ENCODE results near the gene ETS1. TPM values are rescaled to one million over a fixed set of nuclear protein-coding genes. Genes with fewer than 3 reads are reported as not detected.

The ETS1 gene
- total RNA-seq, 4 donors from 2014 or later, result 72.4 to 211 (median 165) TPM

DNA sequence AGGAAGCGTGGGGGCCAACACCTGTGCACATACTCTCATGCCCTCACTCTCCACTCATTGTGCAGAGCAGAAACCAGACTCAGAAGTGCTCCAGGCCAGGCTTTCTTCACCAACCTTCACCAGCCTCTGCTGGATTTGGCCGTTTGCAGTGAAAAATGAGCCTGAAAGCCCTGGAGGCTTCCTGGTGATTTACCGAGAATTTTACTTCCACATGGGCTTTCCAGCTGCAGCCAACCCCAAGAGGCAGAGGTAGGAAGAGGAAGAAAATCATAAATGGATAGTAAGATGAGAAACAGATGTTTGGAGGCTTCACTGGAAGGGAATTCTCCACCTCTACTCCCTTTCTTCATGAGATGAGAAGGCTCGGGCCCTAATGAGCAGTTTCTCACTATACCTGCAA lies 155.4 kb downstream of the ETS1 start:
- ATAC-seq (ENCODE audit: low FRiP score) (no peak), DNase-seq (ENCODE audit: low spot score) (no peak)
- TF ChIP-seq CTCF (IDR thresholded peaks at IDR 0.05), result no peak

GRCh38 chr11:128428935-128429334 lies 158.4 kb downstream of the ETS1 start:
- no peak for DNase-seq (ENCODE audit: low spot score)
- TF ChIP-seq CTCF (IDR thresholded peaks at IDR 0.05), result no peak
- no peak for ATAC-seq (ENCODE audit: low FRiP score)

GRCh38 chr11:128424851-128425285 lies 162.5 kb downstream of the ETS1 start:
- ATAC-seq (ENCODE audit: low FRiP score), result no peak
- TF ChIP-seq CTCF (IDR thresholded peaks at IDR 0.05), result no peak
- DNase-seq (ENCODE audit: low spot score), result no peak

GRCh38 chr11:128424271-128424711 lies 163.1 kb downstream of the ETS1 start:
- TF ChIP-seq CTCF (IDR thresholded peaks at IDR 0.05), result no peak
- DNase-seq (ENCODE audit: low spot score) (no peak), ATAC-seq (ENCODE audit: low FRiP score) (no peak)

DNA sequence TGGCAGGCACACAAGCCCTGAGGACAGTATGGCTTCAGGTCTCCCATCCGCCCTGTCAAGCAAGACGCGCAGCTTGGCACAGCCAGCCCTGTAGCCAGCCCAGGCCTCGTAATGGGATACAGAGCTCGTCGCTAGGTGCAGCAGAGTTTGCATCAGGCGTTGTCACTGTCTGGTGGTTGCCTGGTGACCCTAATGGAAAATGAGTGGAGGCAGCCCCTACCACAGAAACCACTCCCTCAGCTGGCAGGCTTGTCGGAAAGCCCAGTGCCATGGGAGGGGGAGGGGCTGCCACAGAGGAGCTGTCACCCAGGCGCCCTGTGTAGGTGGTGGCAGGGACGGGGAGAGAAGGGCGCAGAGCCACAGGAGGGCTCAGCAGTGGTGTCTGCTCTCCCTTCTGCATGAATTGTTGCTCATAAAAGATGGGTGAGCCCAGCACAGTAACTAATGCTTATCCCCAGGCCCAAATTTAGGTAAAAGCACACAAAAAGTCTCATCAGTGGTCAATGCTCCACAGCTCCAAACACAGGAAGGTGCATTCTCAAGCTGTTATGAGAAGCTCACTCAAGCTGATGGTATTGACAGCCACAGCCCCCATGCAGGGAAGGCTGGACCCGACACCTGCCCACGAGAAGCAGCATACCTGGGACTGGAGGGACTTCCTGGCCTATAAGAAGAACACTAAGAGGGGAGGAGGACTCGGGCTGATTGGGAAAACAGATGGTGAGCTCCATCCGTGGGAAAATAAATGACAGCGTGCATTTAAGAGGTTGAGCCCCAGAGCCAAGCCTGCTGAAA lies 164.6 kb downstream of the ETS1 start:
- no peak for ATAC-seq (ENCODE audit: low FRiP score)
- no peak for DNase-seq (ENCODE audit: low spot score)
- TF ChIP-seq CTCF (IDR thresholded peaks at IDR 0.05), result no peak

DNA sequence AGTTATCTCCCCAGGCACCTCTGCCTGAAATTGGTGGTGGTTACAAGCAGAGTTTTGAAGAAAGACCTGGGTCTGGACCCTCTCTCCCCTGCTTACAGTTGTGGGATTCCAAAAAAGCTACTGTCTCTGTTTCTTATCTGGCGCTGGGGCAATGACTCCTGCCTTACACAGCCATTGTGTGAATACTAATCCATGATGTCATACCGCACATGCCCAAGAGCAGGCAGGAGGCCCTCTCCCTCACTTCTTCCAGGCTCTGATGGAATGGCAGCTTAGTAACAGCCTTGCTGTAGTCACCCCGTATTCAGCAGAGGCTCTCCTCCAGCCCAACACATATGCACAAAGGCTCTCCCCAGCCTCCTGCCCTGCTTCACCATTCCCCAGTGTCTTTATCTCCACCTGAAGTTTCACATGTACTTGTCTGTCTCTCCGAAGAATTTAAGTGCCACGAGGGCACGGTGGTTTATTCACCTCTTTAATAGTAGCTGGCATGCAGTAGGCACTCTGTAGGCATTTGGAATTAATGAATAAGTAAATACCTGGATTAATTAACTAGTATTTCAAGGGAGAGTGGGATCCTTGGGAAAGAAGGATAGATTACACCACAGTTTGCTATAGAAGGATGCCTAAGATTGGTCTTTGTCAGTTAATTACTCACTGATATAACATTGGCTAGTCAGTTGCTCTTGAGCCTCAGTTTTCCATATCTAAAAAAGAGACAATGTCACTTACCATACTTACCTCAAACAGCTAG lies 165.6 kb downstream of the ETS1 start:
- TF ChIP-seq CTCF (IDR thresholded peaks at IDR 0.05), result no peak
- DNase-seq (ENCODE audit: low spot score) (no peak), ATAC-seq (ENCODE audit: low FRiP score) (no peak)
